ENCODE measurements around the gene OGFOD1.

DNA sequence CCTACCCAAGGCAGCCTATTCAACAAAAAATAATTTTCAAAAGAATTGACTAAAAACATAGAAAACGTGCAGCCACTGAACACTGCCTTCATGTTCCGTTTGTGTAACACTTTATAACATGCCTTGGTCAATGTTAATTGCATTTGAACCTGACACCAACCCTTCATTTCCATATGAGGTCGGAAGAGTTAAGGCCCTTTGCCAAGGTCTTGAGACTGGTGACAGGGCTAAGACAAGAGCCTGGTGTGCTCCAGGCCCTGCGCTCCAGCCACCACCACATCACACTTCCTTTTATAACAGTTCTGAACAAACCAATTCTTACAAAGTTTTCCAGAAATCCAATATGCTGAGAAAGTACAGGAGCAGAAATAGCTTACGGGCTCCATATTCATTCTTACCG, 64.3 kb downstream of the OGFOD1 start:
- TF ChIP-seq POLR2A (IDR thresholded peaks at IDR 0.05; ENCODE audit: low read depth, low read length) (no peak), POLR2AphosphoS5 (IDR thresholded peaks at IDR 0.05; ENCODE audit: low read depth, low read length) (no peak), POU2F2 (IDR thresholded peaks at IDR 0.05; ENCODE audit: low read depth, low read length) (no peak), TAF1 (IDR thresholded peaks at IDR 0.05; ENCODE audit: low read depth, low read length) (no peak)
